NCI-H748 treated with DMSO at 0.1 percent for 48 hours (cell line): ENCODE measurements around the gene MCM9.
"Not testable (repeated sequence)": the region's sequence is repeated elsewhere in the genome, so short reads cannot be mapped to it uniquely, and the experiment has no call there.

ENCODE experiments used
- DNase-seq: peaks from one replicate; lab custom pipeline; 2025; lab: John Stamatoyannopoulos, UW

The MCM9 gene

GRCh38 chr6:118768904-118769325 is 166.0 kb downstream of the MCM9 start:
- no peak for DNase-seq

GRCh38 chr6:118768441-118768840 is 166.5 kb downstream of the MCM9 start:
- no peak for DNase-seq

- not testable (repeated sequence) for DNase-seq
These were observed 169.6 kb downstream of the MCM9 start for GRCh38 chr6:118765316-118765715.

- no peak for DNase-seq
These were observed 170.2 kb downstream of the MCM9 start for GRCh38 chr6:118764766-118765165.
